Muscle of leg (tissue), 11 donors: ENCODE data around the gene ASTN2. TPM values are rescaled to one million over a fixed set of nuclear protein-coding genes. Genes with fewer than 3 reads are reported as not detected.

Source experiments
- DNase-seq: peaks from one replicate; pipeline ENCODE4 v3.0.0; 2013
- H3K27ac ChIP-seq: one replicate; pipeline ENCODE4 v1.5.1; 2013; ENCODE audit warnings: mild to moderate bottlenecking, low read length, control low read depth
- H3K27me3 ChIP-seq: one replicate; pipeline ENCODE4 v1.6.1; 2013; ENCODE audit warnings: low read length; ENCODE audit not compliant: control insufficient read depth, insufficient read depth
- H3K36me3 ChIP-seq: one replicate; pipeline ENCODE4 v1.6.1; 2013; ENCODE audit warnings: low read length; ENCODE audit not compliant: control insufficient read depth, insufficient read depth
- H3K4me1 ChIP-seq: one replicate; pipeline ENCODE4 v1.6.1; 2013; ENCODE audit warnings: low read length; ENCODE audit not compliant: control insufficient read depth, insufficient read depth
- H3K4me3 ChIP-seq: one replicate; pipeline ENCODE4 v1.5.1; 2013; ENCODE audit warnings: low read length, control low read depth
- H3K9me3 ChIP-seq: replicated peaks from 2 replicates; pipeline ENCODE4 v1.6.1; 2013; ENCODE audit warnings: low read depth, low read length; ENCODE audit not compliant: control insufficient read depth
- WGBS: methylation state at CpG from one replicate; pipeline ENCODE4 v1.1.5; 2013; ENCODE audit warnings: missing lambda C conversion rate; ENCODE audit not compliant: insufficient coverage; 5-methylcytosine and 5-hydroxymethylcytosine counted together
- polyA plus RNA-seq, 8 donors: library from polyadenylated mRNA; unstranded; fragments of 120-200 nt; gene quantifications; one replicate each; pipeline versions ENCODE4 v1.2.1 to v1.2.3, GENCODE V29; 2013; ENCODE audit warnings: inconsistent platforms in 1 of 8, low replicate concordance in 1 of 8; ENCODE audit not compliant: insufficient read length in 8 of 8, insufficient read depth in 1 of 8
- total RNA-seq: library from RNA; stranded (reverse); fragments of 120-200 nt; gene quantifications from one replicate; pipeline ENCODE4 v1.2.4, GENCODE V29; 2013

ASTN2 gene
- total and polyA plus RNA-seq, 9 donors = 2.7 to 10.9 (median 4.4) TPM

GRCh38 chr9:117416856-117417255 is 2.0 kb upstream of the ASTN2 start:
- H3K9me3 ChIP-seq = no peaks in the 10 kb centered on the region
- H3K27me3 ChIP-seq = peaks cover 50% of the 10 kb centered on the region
- no peak overlapping the region for H3K4me3 ChIP-seq
- 100% methylated on average over 1 of the region's 2 CpGs for WGBS
- H3K4me1 ChIP-seq = peaks cover 26% of the 10 kb centered on the region
- H3K36me3 ChIP-seq = no peaks in the 10 kb centered on the region
- DNase-seq = no peak
- no peak overlapping the region for H3K27ac ChIP-seq

DNA sequence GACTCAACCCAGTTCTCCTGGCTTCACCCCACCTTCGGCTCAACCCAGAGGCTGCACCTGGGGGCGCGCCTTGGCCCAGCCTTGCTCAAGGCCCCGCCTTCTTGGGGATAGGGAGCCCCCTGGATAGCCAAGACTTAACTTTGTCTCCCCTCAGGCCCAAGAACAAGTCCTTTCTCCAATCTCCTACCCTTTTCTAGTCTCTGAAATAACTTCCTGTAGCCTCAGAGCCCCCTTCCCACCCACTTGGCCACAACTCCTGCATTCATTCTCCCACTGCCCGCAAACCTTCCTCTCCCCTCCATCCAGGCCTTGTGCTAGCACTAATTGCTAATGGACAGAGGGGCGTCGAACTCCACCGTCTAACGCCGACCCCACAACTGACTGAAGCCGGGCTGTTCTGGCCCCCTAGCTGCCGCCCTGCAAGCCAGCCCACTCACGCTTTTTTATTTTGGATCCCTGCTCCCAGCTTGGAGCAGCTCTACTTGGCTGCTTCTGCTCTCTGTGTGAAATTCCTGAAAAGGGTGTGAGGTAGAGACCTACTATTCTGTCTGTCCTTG is 579 bp upstream of the ASTN2 start:
- no peak overlapping the region for H3K27ac ChIP-seq
- H3K4me1 ChIP-seq = peaks cover 26% of the 10 kb centered on the region
- DNase-seq = peak; percentile 26
- peak overlapping the region; percentile 29 for H3K4me3 ChIP-seq
- WGBS = 2% methylated on average over 12 of the region's 13 CpGs
- no peaks in the 10 kb centered on the region for H3K36me3 ChIP-seq
- no peaks in the 10 kb centered on the region for H3K9me3 ChIP-seq
- H3K27me3 ChIP-seq = peaks cover 54% of the 10 kb centered on the region

DNA sequence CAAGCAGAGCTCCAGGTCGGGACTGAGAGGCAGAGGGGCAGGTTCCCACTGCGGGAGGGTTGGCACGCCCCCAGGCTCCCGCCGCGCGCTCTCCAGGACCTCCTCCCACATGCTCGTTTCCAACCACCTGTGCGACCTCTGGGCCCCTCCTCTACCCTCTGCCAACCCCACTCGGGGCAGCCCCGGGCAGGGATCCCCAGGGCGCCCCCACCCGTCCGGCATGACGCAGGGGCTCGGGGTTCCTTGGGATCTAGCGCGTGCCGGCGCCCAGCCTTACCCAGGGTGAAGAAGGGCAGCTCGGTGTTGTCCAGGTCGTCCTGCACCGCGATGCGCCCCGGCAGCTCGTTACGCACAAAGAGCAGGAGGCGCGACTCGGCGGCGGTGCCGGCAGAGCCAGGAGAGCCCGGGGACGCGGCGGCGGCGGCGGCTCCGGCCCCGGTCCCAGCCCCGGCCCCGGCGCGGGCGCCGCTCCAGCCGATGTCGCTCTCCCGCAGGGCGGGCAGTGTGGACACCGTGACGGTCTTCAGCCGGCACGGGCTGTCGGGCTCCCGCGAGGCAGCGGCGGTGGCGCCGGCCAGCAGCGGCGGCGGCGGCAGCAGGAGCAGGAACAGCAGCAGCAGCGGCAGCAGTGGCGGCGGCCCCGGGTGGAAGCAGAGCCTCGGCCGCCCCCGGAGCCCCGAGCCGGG is 494 bp downstream of the ASTN2 start:
- DNase-seq = peak; percentile 28
- peaks cover 26% of the 10 kb centered on the region for H3K4me1 ChIP-seq
- peaks cover 52% of the 10 kb centered on the region for H3K27me3 ChIP-seq
- no peak overlapping the region for H3K27ac ChIP-seq
- H3K9me3 ChIP-seq = no peaks in the 10 kb centered on the region
- WGBS = under 1% methylated on average over 77 of the region's 77 CpGs
- no peaks in the 10 kb centered on the region for H3K36me3 ChIP-seq
- H3K4me3 ChIP-seq = peak overlapping the region; percentile 36

DNA sequence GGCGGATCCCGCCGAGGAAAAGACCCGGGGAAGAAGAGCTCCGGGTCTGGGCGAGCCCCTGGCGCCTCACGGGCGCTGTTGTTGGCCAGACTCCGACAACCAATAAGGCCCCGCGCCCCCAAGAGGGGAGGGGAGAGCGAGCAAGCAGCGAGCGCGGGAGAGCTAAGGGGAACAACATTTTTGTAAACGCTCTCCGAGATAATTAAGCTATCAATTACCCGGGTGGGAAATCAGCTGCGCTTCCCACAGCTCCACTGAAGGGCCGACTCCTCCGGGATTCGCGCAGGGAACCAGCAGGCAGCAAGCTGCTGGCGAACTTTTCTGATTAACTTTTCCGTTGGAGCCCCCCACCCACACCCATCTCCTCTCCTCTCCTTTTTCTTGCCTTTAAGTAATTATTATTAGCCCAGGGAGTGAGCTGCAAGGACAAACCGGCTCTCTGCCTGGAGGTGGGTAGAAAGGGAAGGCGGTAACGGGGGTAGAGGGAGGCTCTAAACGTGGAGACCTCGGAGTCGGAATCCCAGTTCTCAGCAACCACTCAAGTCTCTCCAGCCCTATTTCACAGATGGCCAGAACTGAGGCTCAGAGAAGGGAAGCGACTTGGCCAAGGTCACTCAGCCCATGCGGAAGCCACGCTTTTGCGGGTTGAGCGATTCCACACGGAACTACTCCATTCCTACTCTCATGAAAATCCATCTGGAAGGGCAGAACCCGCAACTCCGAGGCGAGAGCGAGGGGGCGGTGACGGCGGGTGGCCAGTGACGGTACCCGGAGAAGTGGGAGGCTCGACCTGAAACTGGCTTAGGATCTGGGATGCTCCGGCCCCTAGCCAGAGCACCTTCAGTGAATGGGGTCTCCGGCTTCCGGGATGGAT is 1.3 kb downstream of the ASTN2 start:
- DNase-seq = peak; percentile 15
- WGBS = under 1% methylated on average over 35 of the region's 51 CpGs
- Histone ChIP-seq H3K4me3 (peak overlapping the region; percentile 36), H3K27me3 (peaks cover 52% of the 10 kb centered on the region), H3K4me1 (peaks cover 26% of the 10 kb centered on the region), H3K27ac (no peak overlapping the region), H3K36me3 (no peaks in the 10 kb centered on the region), H3K9me3 (no peaks in the 10 kb centered on the region)

DNA sequence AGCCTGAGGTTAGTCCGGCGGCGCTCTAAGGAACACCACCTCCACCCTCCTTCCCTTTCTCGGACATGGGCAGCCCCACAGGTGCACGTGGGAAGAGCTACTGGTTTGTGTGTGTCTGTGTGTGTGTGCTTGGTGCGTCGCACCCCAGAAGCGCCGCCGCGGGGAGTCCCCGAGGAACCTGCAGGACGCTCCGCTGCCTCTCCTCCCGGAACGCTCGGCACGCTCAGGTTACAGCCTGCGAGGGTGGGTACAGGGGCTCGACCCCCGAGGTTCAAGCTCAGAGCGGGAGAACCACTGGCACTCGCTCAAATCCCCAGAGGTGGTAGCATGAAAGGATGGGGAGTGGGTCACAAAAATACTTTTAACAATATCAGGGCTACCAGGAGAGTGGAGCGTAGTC is 2.0 kb downstream of the ASTN2 start:
- Histone ChIP-seq H3K4me1 (peaks cover 26% of the 10 kb centered on the region), H3K9me3 (no peaks in the 10 kb centered on the region), H3K27me3 (peaks cover 55% of the 10 kb centered on the region), H3K4me3 (no peak overlapping the region), H3K36me3 (no peaks in the 10 kb centered on the region), H3K27ac (no peak overlapping the region)
- no peak for DNase-seq
- WGBS = 3% methylated on average over 13 of the region's 24 CpGs

DNA sequence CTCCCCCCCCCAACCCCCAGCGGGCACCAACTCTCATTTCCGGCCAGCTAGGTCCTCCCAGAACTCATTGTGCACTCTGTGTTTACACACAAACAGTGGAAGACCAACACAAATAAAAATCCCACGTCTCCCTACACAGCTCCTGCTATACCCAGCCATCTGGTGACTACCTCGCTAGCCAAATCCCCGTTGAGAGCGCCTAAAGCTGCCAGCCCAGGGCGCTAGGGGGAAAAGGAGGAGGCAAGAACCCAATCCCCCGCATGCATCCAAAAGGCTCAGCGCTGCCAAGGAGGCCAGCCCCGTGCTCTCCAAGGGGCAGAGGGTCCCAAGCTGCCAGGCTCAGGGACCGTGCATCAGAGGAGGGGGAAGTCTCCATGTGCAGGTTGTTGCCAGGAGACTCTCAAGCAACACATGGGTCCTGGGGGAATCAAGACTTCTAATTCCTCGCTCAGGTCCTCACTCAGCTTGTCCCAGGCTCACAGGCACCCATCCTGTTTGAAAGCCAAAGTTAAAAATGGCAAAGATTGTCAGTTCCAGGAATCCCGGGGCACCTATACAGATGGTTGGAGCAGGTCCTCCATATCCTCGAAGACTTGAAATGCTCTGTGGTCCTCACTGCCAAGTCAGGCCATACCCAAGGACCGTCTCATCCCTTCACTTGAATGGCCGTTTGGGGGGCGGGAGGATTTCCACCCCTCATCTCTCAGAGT is 2.7 kb downstream of the ASTN2 start:
- Histone ChIP-seq H3K4me3 (no peak overlapping the region), H3K9me3 (no peaks in the 10 kb centered on the region), H3K4me1 (peaks cover 26% of the 10 kb centered on the region), H3K27ac (no peak overlapping the region), H3K27me3 (peaks cover 51% of the 10 kb centered on the region), H3K36me3 (no peaks in the 10 kb centered on the region)
- WGBS = 44% methylated on average over 7 of the region's 17 CpGs
- no peak for DNase-seq

DNA sequence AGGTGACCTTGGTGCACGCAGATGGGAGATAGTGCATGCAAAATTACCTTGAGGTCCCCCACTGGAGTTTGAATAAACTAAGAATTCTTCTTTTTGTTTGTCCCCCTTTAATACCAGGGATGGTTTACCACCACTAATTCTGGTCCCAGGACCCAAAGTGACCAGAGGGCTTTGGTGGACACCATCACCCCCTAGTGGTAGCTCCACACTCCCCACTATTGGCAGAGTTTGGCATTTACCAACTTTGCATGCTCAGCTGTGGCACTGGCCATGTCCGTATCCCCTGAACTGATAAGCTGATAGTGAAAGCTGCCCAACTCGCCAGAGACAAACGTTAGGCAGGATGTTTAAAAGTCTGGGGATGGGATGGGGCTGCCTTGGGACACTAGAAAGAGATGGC is 3.3 kb downstream of the ASTN2 start:
- WGBS = 0% methylated on average over 1 of the region's 4 CpGs
- DNase-seq = peak; percentile 10
- peaks cover 45% of the 10 kb centered on the region for H3K27me3 ChIP-seq

DNA sequence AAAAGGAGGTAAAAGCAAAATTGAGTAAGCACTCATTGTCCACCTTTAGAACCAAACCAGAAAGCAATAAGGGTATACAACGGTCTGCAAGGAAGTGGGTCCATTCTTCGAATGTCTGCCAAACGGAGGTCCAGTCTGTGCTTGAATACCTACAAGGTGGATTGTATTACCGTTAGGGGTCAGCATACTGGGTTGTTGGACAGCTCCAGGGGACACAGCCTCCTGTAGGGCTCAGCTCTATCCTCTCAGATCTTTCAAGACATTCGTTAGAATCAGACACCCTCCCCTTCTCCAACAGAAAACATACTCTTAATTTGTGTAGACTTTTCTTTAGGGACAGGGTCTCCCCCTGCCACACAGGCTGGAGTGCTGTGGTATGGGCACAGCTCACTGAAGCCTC is 5.5 kb downstream of the ASTN2 start:
- WGBS = no CpG with 5 or more reads among the region's 5 CpGs
- no peak overlapping the region for H3K4me3 ChIP-seq
- peaks cover 17% of the 10 kb centered on the region for H3K4me1 ChIP-seq
- no peak overlapping the region for H3K27ac ChIP-seq
- no peak for DNase-seq
- H3K27me3 ChIP-seq = peaks cover 36% of the 10 kb centered on the region
- no peaks in the 10 kb centered on the region for H3K9me3 ChIP-seq
- H3K36me3 ChIP-seq = no peaks in the 10 kb centered on the region

More for the DNA sequence above, 3.3 kb downstream of the ASTN2 start:
- Histone ChIP-seq H3K36me3 (no peaks in the 10 kb centered on the region), H3K9me3 (no peaks in the 10 kb centered on the region), H3K4me1 (peaks cover 26% of the 10 kb centered on the region), H3K4me3 (no peak overlapping the region), H3K27ac (no peak overlapping the region)

- H3K36me3 ChIP-seq = no peaks in the 10 kb centered on the region
- peaks cover 18% of the 10 kb centered on the region for H3K27me3 ChIP-seq
- no peak for DNase-seq
- no CpG with 5 or more reads among the region's 2 CpGs for WGBS
- no peaks in the 10 kb centered on the region for H3K9me3 ChIP-seq
- no peak overlapping the region for H3K4me3 ChIP-seq
- no peak overlapping the region for H3K27ac ChIP-seq
- no peaks in the 10 kb centered on the region for H3K4me1 ChIP-seq
Observed at GRCh38 chr9:117407436-117408022, 7.3 kb downstream of the ASTN2 start.
